Testis (tissue), 3 donors: ENCODE measurements around the gene EIPR1. TPM values are rescaled to one million over a fixed set of nuclear protein-coding genes. Genes with fewer than 3 reads are reported as not detected.
"Not testable (repeated sequence)": the region's sequence is repeated elsewhere in the genome, so short reads cannot be mapped to it uniquely, and the experiment has no call there.

Source experiments
- DNase-seq: peaks from one replicate; pipeline ENCODE4 v3.0.0-alpha.2; 2019
- H3K27ac ChIP-seq, 2 donors: fragments of 200-600 bp; sonication (generic); one replicate each; pipeline ENCODE4 v1.5.1; 2019
- H3K27me3 ChIP-seq: fragments of 200-600 bp; sonication (generic); one replicate; pipeline ENCODE4 v1.5.1; 2019
- H3K36me3 ChIP-seq: fragments of 200-600 bp; sonication (generic); one replicate; pipeline ENCODE4 v1.5.1; 2017; ENCODE audit warnings: low read depth; ENCODE audit errors: missing control alignments
- H3K4me1 ChIP-seq: fragments of 200-600 bp; sonication (generic); one replicate; pipeline ENCODE4 v1.5.1; 2019
- H3K4me3 ChIP-seq, 2 donors: fragments of 200-600 bp; sonication (generic); one replicate each; pipeline ENCODE4 v1.5.1; 2017 to 2019
- H3K9me3 ChIP-seq: fragments of 200-600 bp; sonication (generic); one replicate; pipeline ENCODE4 v1.5.1; 2017
- POLR2A ChIP-seq: fragments of 450-650 bp; IDR thresholded peaks from one replicate; pipeline ENCODE4 v1.6.1; 2017; ENCODE audit warnings: antibody characterized with exemption, mild to moderate bottlenecking, moderate library complexity
- WGBS, 2 donors: methylation state at CpG; one replicate each; pipeline ENCODE4 v1.1.5; 2018; 5-methylcytosine and 5-hydroxymethylcytosine counted together
- intact Hi-C: fragments of 100-400 bp; cut with DNase I; formaldehyde crosslinking; loops from one replicate; pipeline ENCODE4 v1.15.1; 2023; ENCODE audit warnings: low total_unique reads
- polyA plus RNA-seq: library from polyadenylated mRNA; stranded (reverse); fragments of 350-450 nt; fragmentation: Illumina TruSeq; extraction: RNeasy Lipid Tissue Mini Kit (QIAGEN cat#74804); gene quantifications from one replicate; pipeline ENCODE4 v1.2.3, GENCODE V29; 2014; ENCODE audit warnings: low read depth, low replicate concordance; ENCODE audit not compliant: insufficient read depth
- total RNA-seq, 2 donors: library from RNA; depleted of rRNA; stranded (reverse); fragments of >200 nt; gene quantifications; one replicate each; pipeline ENCODE4 v1.2.3, GENCODE V29; 2016
- TF ChIP-seq, protein P1 (sequence below), 3 experiments: fragments of 450-650 bp in 2 of 3; fragments of 200-600 bp in 1 of 3; sonication (generic) in 1 of 3; IDR thresholded peaks; one replicate each; pipeline ENCODE4 v1.5.1; 2016 to 2019; ENCODE audit warnings: antibody characterized with exemption in 3 of 3, mild to moderate bottlenecking in 2 of 3, moderate library complexity in 1 of 3

Gene EIPR1
- total and polyA plus RNA-seq, 3 donors from 2014 or later: 31.5 to 40.2 (median 32.1) TPM

GRCh38 chr2:3368261-3368722 is 9.3 kb downstream of the EIPR1 start:
- no peak for DNase-seq
- H3K4me3 ChIP-seq: no peak overlapping the region
- H3K36me3 ChIP-seq: no peaks in the 10 kb centered on the region
- no peak overlapping the region for H3K27ac ChIP-seq
- no peaks in the 10 kb centered on the region for H3K9me3 ChIP-seq
- TF ChIP-seq, protein P1, sequence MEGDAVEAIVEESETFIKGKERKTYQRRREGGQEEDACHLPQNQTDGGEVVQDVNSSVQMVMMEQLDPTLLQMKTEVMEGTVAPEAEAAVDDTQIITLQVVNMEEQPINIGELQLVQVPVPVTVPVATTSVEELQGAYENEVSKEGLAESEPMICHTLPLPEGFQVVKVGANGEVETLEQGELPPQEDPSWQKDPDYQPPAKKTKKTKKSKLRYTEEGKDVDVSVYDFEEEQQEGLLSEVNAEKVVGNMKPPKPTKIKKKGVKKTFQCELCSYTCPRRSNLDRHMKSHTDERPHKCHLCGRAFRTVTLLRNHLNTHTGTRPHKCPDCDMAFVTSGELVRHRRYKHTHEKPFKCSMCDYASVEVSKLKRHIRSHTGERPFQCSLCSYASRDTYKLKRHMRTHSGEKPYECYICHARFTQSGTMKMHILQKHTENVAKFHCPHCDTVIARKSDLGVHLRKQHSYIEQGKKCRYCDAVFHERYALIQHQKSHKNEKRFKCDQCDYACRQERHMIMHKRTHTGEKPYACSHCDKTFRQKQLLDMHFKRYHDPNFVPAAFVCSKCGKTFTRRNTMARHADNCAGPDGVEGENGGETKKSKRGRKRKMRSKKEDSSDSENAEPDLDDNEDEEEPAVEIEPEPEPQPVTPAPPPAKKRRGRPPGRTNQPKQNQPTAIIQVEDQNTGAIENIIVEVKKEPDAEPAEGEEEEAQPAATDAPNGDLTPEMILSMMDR (IDR thresholded peaks at IDR 0.05): no peak
- no peak for TF ChIP-seq POLR2A
- H3K27me3 ChIP-seq: no peaks in the 10 kb centered on the region
- H3K4me1 ChIP-seq: no peaks in the 10 kb centered on the region
- intact Hi-C loops: no loop called here
- WGBS, 2 donors: 97% methylated on average over 4 of the region's 4 CpGs

DNA sequence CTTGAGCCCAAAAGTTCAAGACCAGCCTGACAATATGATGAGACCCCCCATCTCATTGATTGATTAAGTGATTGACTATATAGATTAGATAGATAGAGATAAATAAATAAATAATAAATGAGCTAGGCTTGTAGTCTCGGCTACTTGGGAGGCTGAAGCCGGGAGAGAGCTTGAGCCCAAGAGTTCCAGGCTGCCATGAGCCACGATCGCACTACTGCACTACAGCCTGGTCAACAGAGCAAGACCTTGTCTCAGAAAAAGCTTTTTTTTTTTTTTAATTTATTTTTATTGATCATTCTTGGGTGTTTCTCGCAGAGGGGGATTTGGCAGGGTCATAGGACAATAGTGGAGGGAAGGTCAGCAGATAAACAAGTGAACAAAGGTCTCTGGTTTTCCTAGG is 12.4 kb downstream of the EIPR1 start:
- 93 to 94% methylated on average over 5 of the region's 5 CpGs for WGBS, 2 donors
- H3K36me3 ChIP-seq: no peaks in the 10 kb centered on the region
- H3K4me1 ChIP-seq: no peaks in the 10 kb centered on the region
- intact Hi-C loops: no loop called here
- no peaks in the 10 kb centered on the region for H3K9me3 ChIP-seq
- no peak overlapping the region for H3K27ac ChIP-seq
- DNase-seq: no peak
- TF ChIP-seq POLR2A: no peak
- TF ChIP-seq, protein P1 (IDR thresholded peaks at IDR 0.05): no peak
- no peaks in the 10 kb centered on the region for H3K27me3 ChIP-seq
- no peak overlapping the region for H3K4me3 ChIP-seq

DNA sequence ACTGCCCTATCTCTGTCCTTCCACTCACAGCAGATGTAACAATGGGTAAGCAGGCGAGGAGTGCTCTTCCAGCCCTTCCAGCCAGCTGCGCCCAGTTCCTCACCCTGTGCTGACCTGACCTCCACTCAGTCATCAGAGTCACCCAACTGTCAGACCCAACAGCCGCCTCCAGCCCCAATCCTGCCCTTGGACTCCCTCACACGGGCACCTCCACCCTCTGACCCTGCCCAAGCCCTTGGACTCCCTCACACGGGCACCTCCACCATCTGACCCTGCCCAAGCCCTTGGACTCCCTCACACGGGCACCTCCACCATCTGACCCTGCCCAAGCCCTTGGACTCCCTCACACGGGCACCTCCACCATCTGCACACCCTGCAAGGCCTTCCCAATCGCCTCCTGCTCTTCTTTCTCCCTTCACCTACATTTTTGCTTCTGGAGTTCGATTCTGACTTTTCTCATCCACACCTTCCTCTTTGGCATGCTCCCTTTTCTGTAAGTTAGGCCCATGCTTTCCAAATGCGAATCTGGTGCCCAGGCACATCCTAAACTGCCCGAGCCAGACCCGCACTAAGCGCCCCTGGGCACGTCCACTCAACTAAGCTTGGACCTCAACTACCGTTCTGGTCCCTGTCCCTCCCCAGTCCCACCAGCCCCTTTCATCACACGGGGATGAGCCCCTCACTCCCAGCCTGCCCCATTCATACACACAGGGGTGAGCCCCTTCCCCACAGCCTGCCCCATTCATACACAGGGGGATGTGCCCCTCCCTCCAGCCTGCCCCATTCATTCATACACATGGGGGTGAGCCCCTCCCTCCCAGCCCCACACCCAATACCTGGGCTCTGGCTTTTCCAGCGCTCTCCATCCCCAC is 15.9 kb downstream of the EIPR1 start:
- Histone ChIP-seq H3K27ac (no peak overlapping the region), H3K27me3 (no peaks in the 10 kb centered on the region), H3K4me3 (no peak overlapping the region), H3K36me3 (no peaks in the 10 kb centered on the region), H3K4me1 (no peaks in the 10 kb centered on the region), H3K9me3 (no peaks in the 10 kb centered on the region)
- intact Hi-C loops: no loop called here
- DNase-seq: no peak
- TF ChIP-seq POLR2A: no peak
- TF ChIP-seq, protein P1 (IDR thresholded peaks at IDR 0.05): no peak
- WGBS, 2 donors: 83 to 84% methylated on average over 17 of the region's 17 CpGs

DNA sequence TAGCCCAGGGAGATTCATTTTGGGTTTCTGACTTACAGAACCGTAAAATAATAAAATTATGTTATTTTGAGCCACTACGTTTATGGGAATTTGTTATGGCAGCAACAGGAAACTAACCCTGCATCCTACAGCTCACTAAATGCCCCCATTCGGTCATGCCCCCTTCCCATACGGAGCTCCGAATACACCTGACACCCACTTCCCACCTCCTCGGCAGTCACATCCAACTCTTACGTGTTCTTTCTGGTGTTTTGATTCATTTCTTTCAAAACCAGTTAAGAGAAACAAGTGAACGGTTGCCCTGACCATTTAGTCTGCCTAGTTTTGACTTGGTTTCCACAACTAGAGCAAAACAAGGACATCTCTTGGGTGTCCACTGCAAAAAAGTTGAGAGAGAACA is 19.7 kb downstream of the EIPR1 start:
- intact Hi-C loops: no loop called here

DNA sequence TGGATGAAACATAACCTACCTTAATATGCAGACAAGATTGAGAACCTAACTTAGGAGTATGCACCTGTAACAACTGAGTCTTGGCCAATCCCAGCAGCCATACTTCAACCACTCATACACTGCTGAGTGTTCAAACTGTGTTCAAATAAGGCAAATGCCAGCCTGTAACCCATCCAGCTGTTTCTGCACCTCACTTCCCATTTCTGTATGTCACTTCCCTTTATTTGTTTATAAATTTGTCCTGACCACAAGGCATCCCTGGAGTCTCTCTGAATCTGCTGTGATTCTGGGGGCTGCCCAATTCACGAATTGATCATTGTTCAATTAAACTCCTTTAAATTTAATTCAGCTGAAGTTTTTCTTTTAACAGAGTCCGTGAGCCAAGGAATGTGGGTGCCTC is 20.2 kb downstream of the EIPR1 start:
- H3K27ac ChIP-seq, H3K27me3 ChIP-seq, H3K9me3 ChIP-seq, H3K36me3 ChIP-seq, DNase-seq, intact Hi-C loops, H3K4me3 ChIP-seq, H3K4me1 ChIP-seq: not testable (repeated sequence)
- 88 to 90% methylated on average over 2 of the region's 2 CpGs for WGBS, 2 donors

More for the DNA sequence above, 19.7 kb downstream of the EIPR1 start:
- TF ChIP-seq POLR2A: no peak
- TF ChIP-seq, protein P1 (IDR thresholded peaks at IDR 0.05): no peak
- no peak for DNase-seq
- Histone ChIP-seq H3K27me3 (no peaks in the 10 kb centered on the region), H3K4me1 (no peaks in the 10 kb centered on the region), H3K27ac (no peak overlapping the region), H3K36me3 (no peaks in the 10 kb centered on the region), H3K4me3 (no peak overlapping the region), H3K9me3 (no peaks in the 10 kb centered on the region)
- WGBS, 2 donors: 96% methylated on average over 8 of the region's 8 CpGs
